HEK293T (cell line): ENCODE measurements around the gene BACH1.

Source experiments
- CTCF ChIA-PET: fragments of 350-600 bp; formaldehyde crosslinking; extraction: SDS; loops from one replicate; lab custom pipeline; 2021; ENCODE audit warnings: antibody characterized with exemption, inconsistent platforms; lab: Yijun Ruan, JAX
- POLR2A ChIA-PET: fragments of 350-600 bp; formaldehyde crosslinking; extraction: SDS; loops from one replicate; lab custom pipeline; 2020; ENCODE audit warnings: antibody characterized with exemption, inconsistent platforms; lab: Yijun Ruan, JAX
- DNase-seq: peaks from one replicate; pipeline ENCODE4 v3.0.0; 2012; ENCODE audit warnings: mixed read lengths; ENCODE audit errors: extremely low spot score
- ARNT ChIP-seq: fragments of 450-650 bp; IDR thresholded peaks from 2 replicates; pipeline ENCODE4 v1.6.1; 2017; ENCODE audit warnings: mild to moderate bottlenecking
- BHLHE40 ChIP-seq: fragments of 450-650 bp; IDR thresholded peaks from 2 replicates; pipeline ENCODE4 v1.6.1; 2016; ENCODE audit warnings: mild to moderate bottlenecking, moderate library complexity, borderline replicate concordance
- CTBP1 ChIP-seq: fragments of 450-650 bp; IDR thresholded peaks from 2 replicates; pipeline ENCODE4 v1.6.1; 2016; ENCODE audit warnings: borderline replicate concordance
- ELF4 ChIP-seq: fragments of 450-650 bp; IDR thresholded peaks from 2 replicates; pipeline ENCODE4 v1.6.1; 2017; ENCODE audit warnings: antibody characterized with exemption
- FOXA1 ChIP-seq: fragments of 450-650 bp; IDR thresholded peaks from 2 replicates; pipeline ENCODE4 v1.6.1; 2016; ENCODE audit warnings: mild to moderate bottlenecking
- FOXK2 ChIP-seq: fragments of 450-650 bp; IDR thresholded peaks from 2 replicates; pipeline ENCODE4 v1.6.1; 2016; ENCODE audit warnings: mild to moderate bottlenecking
- FOXM1 ChIP-seq: fragments of 450-650 bp; IDR thresholded peaks from 2 replicates; pipeline ENCODE4 v1.6.1; 2017; ENCODE audit warnings: mild to moderate bottlenecking, borderline replicate concordance
- HDGF ChIP-seq: fragments of 450-650 bp; IDR thresholded peaks from 2 replicates; pipeline ENCODE4 v1.6.1; 2017; ENCODE audit warnings: antibody characterized with exemption, borderline replicate concordance
- L3MBTL2 ChIP-seq: fragments of 450-650 bp; conservative IDR thresholded peaks from 2 replicates; pipeline ENCODE4 v1.6.1; 2016; ENCODE audit warnings: mild to moderate bottlenecking
- LEF1 ChIP-seq: fragments of 450-650 bp; IDR thresholded peaks from 2 replicates; pipeline ENCODE4 v1.6.1; 2017; ENCODE audit warnings: mild to moderate bottlenecking, borderline replicate concordance
- NFRKB ChIP-seq: fragments of 450-650 bp; IDR thresholded peaks from 2 replicates; pipeline ENCODE4 v1.6.1; 2016; ENCODE audit warnings: mild to moderate bottlenecking, moderate library complexity
- SP1 ChIP-seq: fragments of 450-650 bp; IDR thresholded peaks from 2 replicates; pipeline ENCODE4 v1.6.1; 2017
- SUZ12 ChIP-seq: fragments of 450-650 bp; IDR thresholded peaks from 2 replicates; pipeline ENCODE4 v1.6.1; 2016; ENCODE audit warnings: mild to moderate bottlenecking
- TARDBP ChIP-seq: fragments of 450-650 bp; IDR thresholded peaks from 2 replicates; pipeline ENCODE4 v1.6.1; 2016
- ZNF384 ChIP-seq: fragments of 450-650 bp; IDR thresholded peaks from 2 replicates; pipeline ENCODE4 v1.6.1; 2016
- TF ChIP-seq, protein P1 (sequence below): fragments of 450-650 bp; IDR thresholded peaks from 2 replicates; pipeline ENCODE4 v1.6.1; 2016

BACH1 gene

DNA sequence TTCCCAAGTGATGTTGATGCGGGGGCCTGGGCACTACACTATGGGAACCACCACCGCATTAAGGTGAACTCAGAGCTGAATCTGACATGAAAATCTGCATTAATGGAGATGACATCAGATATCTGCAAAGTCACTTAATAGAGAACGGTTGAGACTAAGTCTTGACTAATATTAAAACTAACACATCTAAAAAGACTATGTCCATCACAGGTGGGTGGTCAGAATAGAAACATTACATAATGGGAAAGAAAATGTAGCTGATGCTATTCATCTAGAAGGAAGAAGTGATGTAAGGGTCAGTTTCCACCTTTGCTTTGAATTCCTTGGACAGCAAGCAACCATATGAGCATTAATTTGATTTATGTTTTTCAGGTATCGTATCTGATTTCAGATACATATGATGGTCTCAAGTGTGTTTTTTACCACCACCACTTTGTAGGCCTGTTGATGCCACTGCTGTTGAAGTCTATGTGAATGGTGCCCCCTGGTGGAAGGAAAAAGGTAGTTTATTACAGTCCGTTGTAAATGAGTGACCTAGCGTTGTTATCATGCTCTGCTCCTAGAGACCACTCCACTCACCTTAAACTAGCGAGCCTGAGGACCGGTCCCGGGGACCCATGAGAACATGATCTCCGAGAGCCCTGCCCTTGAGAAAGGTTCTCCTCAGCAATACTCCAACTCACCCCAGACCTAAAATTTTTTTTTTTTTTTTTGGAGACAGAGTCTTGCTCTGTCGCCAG lies 73.5 kb downstream of the BACH1 start:
- TF ChIP-seq, protein P1, sequence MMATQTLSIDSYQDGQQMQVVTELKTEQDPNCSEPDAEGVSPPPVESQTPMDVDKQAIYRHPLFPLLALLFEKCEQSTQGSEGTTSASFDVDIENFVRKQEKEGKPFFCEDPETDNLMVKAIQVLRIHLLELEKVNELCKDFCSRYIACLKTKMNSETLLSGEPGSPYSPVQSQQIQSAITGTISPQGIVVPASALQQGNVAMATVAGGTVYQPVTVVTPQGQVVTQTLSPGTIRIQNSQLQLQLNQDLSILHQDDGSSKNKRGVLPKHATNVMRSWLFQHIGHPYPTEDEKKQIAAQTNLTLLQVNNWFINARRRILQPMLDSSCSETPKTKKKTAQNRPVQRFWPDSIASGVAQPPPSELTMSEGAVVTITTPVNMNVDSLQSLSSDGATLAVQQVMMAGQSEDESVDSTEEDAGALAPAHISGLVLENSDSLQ, result 0 out of 2 replicates have a peak, but pooled peaks have one; percentile 21
- no peak for TF ChIP-seq FOXM1
- peak; percentile 77 for DNase-seq
- CTCF ChIA-PET, result interaction anchor here (0.6 to 3.2 kb wide), 5 partner anchors 11 to 427 kb away, joined by 3 to 12 read pairs (median 5); no protein-coding TSS in a partner anchor
- POLR2A ChIA-PET, result no interaction called here

DNA sequence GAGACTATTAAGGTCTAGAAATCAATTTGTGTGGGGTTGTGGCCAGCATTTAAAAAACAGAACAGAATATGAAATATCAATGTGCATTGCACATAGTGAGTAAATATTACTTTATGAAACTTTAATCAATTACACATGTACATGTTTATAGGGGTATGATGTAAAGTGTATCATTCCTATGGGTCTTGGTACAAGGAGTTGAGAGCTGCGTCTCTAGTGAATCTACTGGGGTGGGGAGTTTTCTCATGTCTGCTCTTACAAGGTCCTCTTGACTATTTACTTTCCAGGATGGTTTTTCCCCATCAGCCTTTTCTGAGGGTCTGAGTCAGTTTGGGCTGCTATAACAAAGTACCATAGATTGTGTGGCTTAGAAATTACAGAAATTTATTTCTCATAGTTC lies 75.8 kb downstream of the BACH1 start:
- DNase-seq, result no peak
- ChIA-PET POLR2A (no interaction called here), CTCF (no interaction called here)
- TF ChIP-seq SP1 (no peak), HDGF (no peak), BHLHE40 (no peak), TARDBP (no peak), CTBP1 (no peak), NFRKB (no peak), ELF4 (no peak), L3MBTL2 (no peak), ZNF384 (no peak), FOXK2 (no peak), FOXM1 (no peak), LEF1 (no peak), FOXA1 (no peak)
- TF ChIP-seq, protein P1, result no peak

DNA sequence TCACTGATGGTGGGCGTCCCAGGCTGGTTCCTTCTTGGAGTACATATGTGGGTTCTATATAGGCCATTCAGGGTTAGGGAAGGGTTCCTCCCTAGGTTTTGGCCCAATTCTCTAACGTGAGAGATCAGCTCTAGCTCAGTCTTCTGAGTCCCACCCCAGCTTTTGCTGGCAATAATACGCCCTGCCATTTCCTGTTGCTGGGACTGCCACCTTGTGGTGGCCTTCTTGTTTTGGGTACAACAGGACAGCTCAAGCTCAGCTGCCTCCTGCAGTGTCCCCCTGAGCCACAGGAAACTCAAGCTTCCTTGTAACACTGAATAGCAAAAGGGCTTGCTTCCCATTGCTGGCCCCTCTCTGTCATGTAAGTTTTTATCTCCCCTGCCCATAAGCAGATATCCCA lies 77.8 kb downstream of the BACH1 start:
- peak; percentile 57 for DNase-seq
- POLR2A ChIA-PET, result no interaction called here
- TF ChIP-seq SP1, result no peak
- no peak for TF ChIP-seq ZNF384
- no peak for TF ChIP-seq L3MBTL2
- TF ChIP-seq, protein P1, result no peak
- no peak for TF ChIP-seq HDGF
- no peak for TF ChIP-seq CTBP1
- no peak for TF ChIP-seq SUZ12
- no peak for TF ChIP-seq ELF4
- no peak for TF ChIP-seq FOXK2
- no peak for TF ChIP-seq FOXM1
- TF ChIP-seq TARDBP, result no peak
- no peak for TF ChIP-seq ARNT
- no peak for TF ChIP-seq LEF1
- TF ChIP-seq NFRKB, result no peak
- TF ChIP-seq BHLHE40, result no peak
- TF ChIP-seq FOXA1, result no peak
- CTCF ChIA-PET, result interaction anchor here (0.5 to 1.4 kb wide), 8 partner anchors 15 to 1596 kb away, joined by 3 to 8 read pairs (median 3); no protein-coding TSS in a partner anchor

DNA sequence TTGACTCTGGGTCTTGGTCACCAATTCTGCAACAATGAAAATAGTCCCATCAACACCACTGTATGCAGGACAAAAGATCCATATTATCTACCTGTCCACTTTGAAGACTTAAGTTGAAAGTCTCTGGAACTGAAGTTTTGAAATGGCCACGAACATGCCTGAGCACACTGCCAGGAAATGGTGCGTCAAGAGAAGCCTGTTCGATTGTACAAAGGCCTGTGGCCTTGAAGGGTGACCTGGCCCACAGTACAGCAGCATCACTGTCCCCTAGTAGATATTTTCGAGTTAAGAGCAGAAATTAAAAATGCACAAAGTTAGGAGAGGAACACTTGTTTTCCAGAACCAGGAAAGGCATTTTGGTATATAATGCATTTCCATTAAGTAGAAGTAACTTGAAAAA lies 78.5 kb downstream of the BACH1 start:
- ChIA-PET CTCF (interaction anchor here (0.6 to 1.2 kb wide), 5 partner anchors 29 to 612 kb away, joined by 3 to 8 read pairs (median 3); no protein-coding TSS in a partner anchor), POLR2A (no interaction called here)
- TF ChIP-seq TARDBP, result no peak
- TF ChIP-seq ARNT, result no peak
- no peak for TF ChIP-seq SP1
- no peak for TF ChIP-seq FOXK2
- TF ChIP-seq HDGF, result no peak
- TF ChIP-seq L3MBTL2, result no peak
- TF ChIP-seq ZNF384, result no peak
- no peak for TF ChIP-seq LEF1
- no peak for TF ChIP-seq FOXA1
- no peak for DNase-seq

DNA sequence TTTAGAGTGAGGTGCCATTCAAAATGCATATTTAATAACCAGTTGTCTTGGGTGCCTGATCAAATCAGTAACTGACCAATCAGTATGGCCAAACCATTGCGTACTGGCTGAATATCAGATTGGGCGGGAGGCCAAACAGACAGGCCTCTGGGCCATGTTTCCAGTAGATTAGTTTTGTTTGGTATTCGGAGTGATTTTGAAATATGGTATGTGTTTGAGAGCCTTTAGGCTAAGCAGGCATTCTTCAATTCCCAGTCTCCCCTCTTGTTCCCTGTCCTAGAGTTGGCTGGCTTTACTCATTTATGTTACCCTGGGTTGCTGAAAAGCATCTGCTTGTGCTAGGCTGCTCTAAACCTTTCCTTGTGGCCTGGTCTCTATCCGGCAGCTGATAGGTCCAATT lies 80.1 kb downstream of the BACH1 start:
- no peak for DNase-seq
- CTCF ChIA-PET, result no interaction called here
- no peak for TF ChIP-seq LEF1
- no peak for TF ChIP-seq ARNT
- TF ChIP-seq HDGF, result no peak
- TF ChIP-seq SUZ12, result no peak
- no peak for TF ChIP-seq ZNF384
- TF ChIP-seq CTBP1, result no peak
- TF ChIP-seq BHLHE40, result no peak
- TF ChIP-seq FOXA1, result no peak
- no peak for TF ChIP-seq FOXK2
- TF ChIP-seq SP1, result no peak
- TF ChIP-seq TARDBP, result no peak
- no peak for TF ChIP-seq ELF4
- TF ChIP-seq FOXM1, result no peak
- no peak for TF ChIP-seq L3MBTL2
- TF ChIP-seq NFRKB, result no peak
- TF ChIP-seq, protein P1, result no peak
- POLR2A ChIA-PET, result no interaction called here
